Iris pigment epithelial cell (primary cell): ENCODE data around the gene SCUBE2.
A peak's percentile ranks its signal among the peaks of the same experiment; 100 is the strongest.

Experiments
- DNase-seq: peaks from one replicate; pipeline ENCODE4 v3.0.0-alpha.2; 2011; ENCODE audit warnings: low read depth

Gene SCUBE2

GRCh38 chr11:9091044-9091922 lies at the start of gene SCUBE2:
SCUBE2 (minus strand) TSS chr11:9091599; CDS start chr11:9091528, 71 bp downstream.
- DNase-seq = no peak

- no peak for DNase-seq
Observed at GRCh38 chr11:9141186-9141585, 49.8 kb upstream of the SCUBE2 start.

- no peak for DNase-seq
Observed at GRCh38 chr11:9139628-9140357, 48.4 kb upstream of the SCUBE2 start.

GRCh38 chr11:9138612-9139579 lies 47.5 kb upstream of the SCUBE2 start:
- DNase-seq = peak; percentile 92

- no peak for DNase-seq
Observed at GRCh38 chr11:9138133-9138453, 46.7 kb upstream of the SCUBE2 start.

GRCh38 chr11:9137293-9138132 lies 46.1 kb upstream of the SCUBE2 start:
- peak; percentile 71 for DNase-seq

- no peak for DNase-seq
Observed at GRCh38 chr11:9136741-9137140, 45.3 kb upstream of the SCUBE2 start.

GRCh38 chr11:9133956-9134355 lies 42.6 kb upstream of the SCUBE2 start:
- no peak for DNase-seq

- no peak for DNase-seq
Observed at GRCh38 chr11:9132203-9132878, 40.9 kb upstream of the SCUBE2 start.

- no peak for DNase-seq
Observed at GRCh38 chr11:9130297-9130696, 38.9 kb upstream of the SCUBE2 start.

GRCh38 chr11:9126636-9127035 lies 35.2 kb upstream of the SCUBE2 start:
- no peak for DNase-seq

GRCh38 chr11:9125185-9125886 lies 33.9 kb upstream of the SCUBE2 start:
- DNase-seq = no peak

- no peak for DNase-seq
Observed at GRCh38 chr11:9123595-9124304, 32.4 kb upstream of the SCUBE2 start.

- DNase-seq = no peak
Observed at GRCh38 chr11:9121469-9121796, 30.0 kb upstream of the SCUBE2 start.

- no peak for DNase-seq
Observed at GRCh38 chr11:9120664-9121468, 29.5 kb upstream of the SCUBE2 start.

- no peak for DNase-seq
Observed at GRCh38 chr11:9118277-9118676, 26.9 kb upstream of the SCUBE2 start.

GRCh38 chr11:9112075-9112474 lies 20.7 kb upstream of the SCUBE2 start:
- DNase-seq = no peak

GRCh38 chr11:9109858-9110731 lies 18.7 kb upstream of the SCUBE2 start:
- DNase-seq = peak; percentile 20
